HepG2 (cell line): ENCODE data around the gene ZNF277. TPM values are rescaled to one million over a fixed set of nuclear protein-coding genes. Genes with fewer than 3 reads are reported as not detected.
A peak's percentile ranks its signal among the peaks of the same experiment; 100 is the strongest.

Experiments
- ATAC-seq: fragments of 200-7000 bp; cut with Tn5 transposase; 3 replicates; pipeline ENCODE4 v1.9.1; 2020; ENCODE audit warnings: mild to moderate bottlenecking, moderate library complexity
- BruUV-seq: library from RNA; stranded (reverse); fragments of 400-500 nt; replicated peaks from 2 replicates; lab custom pipeline; 2021; lab: Mats Ljungman, UMichigan
- CTCF ChIA-PET: fragments of 300-600 bp; formaldehyde crosslinking; extraction: SDS; loops from one replicate; lab custom pipeline; 2021; ENCODE audit warnings: low total read pairs, inconsistent platforms, low intra/inter-chr PET ratio; lab: Yijun Ruan, JAX
- POLR2A ChIA-PET: fragments of 350-600 bp; sonication (Branson Sonifier 250); formaldehyde crosslinking; loops from one replicate; lab custom pipeline; 2020; ENCODE audit warnings: antibody characterized with exemption, inconsistent platforms; lab: Yijun Ruan, JAX
- DNase-seq: peaks from one replicate; pipeline ENCODE4 v3.0.0-alpha.2; 2015; ENCODE audit warnings: low spot score
- FAIRE-seq: peaks from 3 replicates; lab custom pipeline; 2011; peaks lifted over from hg19 to GRCh38; lab: Jason Lieb, UNC
- H2AFZ ChIP-seq: one replicate; pipeline ENCODE4 v1.6.1; 2011; ENCODE audit warnings: low read length, inconsistent platforms
- H3K27ac ChIP-seq: fragments of 300-600 bp; 3 replicates; pipeline ENCODE4 v1.8.0; 2011; ENCODE audit warnings: mixed run types, mild to moderate bottlenecking, mixed read lengths, low read length, inconsistent platforms; ENCODE audit not compliant: insufficient read depth; ENCODE audit errors: extremely low read length
- H3K27me3 ChIP-seq, 2 experiments: fragments of 200-600 bp in 1 of 2; 2 replicates in 1 of 2; 3 replicates in 1 of 2; pipeline versions ENCODE4 v1.6.0 to v1.8.0; 2011; ENCODE audit warnings: low read length in 2 of 2, mild to moderate bottlenecking in 2 of 2, moderate library complexity in 2 of 2, inconsistent platforms in 1 of 2; ENCODE audit not compliant: insufficient read depth in 2 of 2, control insufficient read depth in 1 of 2
- H3K36me3 ChIP-seq, 2 experiments: fragments of 200-600 bp in 1 of 2; replicated peaks in 1 of 2; 2 replicates in 1 of 2; 3 replicates in 1 of 2; pipeline versions ENCODE4 v1.5.1 to v1.8.0; 2011; ENCODE audit warnings: low read length in 2 of 2, inconsistent platforms in 1 of 2; ENCODE audit not compliant: insufficient read depth in 2 of 2, control insufficient read depth in 1 of 2
- H3K4me1 ChIP-seq: 2 replicates; pipeline ENCODE4 v1.5.1; 2012; ENCODE audit warnings: low read length, inconsistent platforms; ENCODE audit not compliant: insufficient read depth
- H3K4me2 ChIP-seq: 2 replicates; pipeline ENCODE4 v1.6.0; 2011; ENCODE audit warnings: low read depth, low read length, inconsistent platforms
- H3K4me3 ChIP-seq, 3 experiments: fragments of 200-600 bp in 1 of 3; sonication (generic), shearing (Covaris generic) in 1 of 3; replicated peaks in 1 of 3; 2 replicates each; pipeline ENCODE4 v1.5.1; 2011 to 2016; ENCODE audit warnings: low read length in 3 of 3, inconsistent platforms in 2 of 3, low read depth in 2 of 3, mild to moderate bottlenecking in 2 of 3, control low read depth in 1 of 3, mixed read lengths in 1 of 3; ENCODE audit not compliant: insufficient read depth in 1 of 3
- H3K79me2 ChIP-seq: one replicate; pipeline ENCODE4 v1.6.1; 2011; ENCODE audit warnings: low read length, inconsistent platforms; ENCODE audit not compliant: insufficient read depth
- H3K9ac ChIP-seq: 2 replicates; pipeline ENCODE4 v1.6.0; 2011; ENCODE audit warnings: mild to moderate bottlenecking, low read depth, low read length, inconsistent platforms; ENCODE audit not compliant: insufficient read depth
- H3K9me3 ChIP-seq: 2 replicates; pipeline ENCODE4 v1.5.1; 2012; ENCODE audit warnings: mild to moderate bottlenecking, low read length
- H4K20me1 ChIP-seq: 2 replicates; pipeline ENCODE4 v1.6.0; 2011; ENCODE audit warnings: inconsistent platforms, mild to moderate bottlenecking, low read length, moderate library complexity; ENCODE audit not compliant: insufficient read depth
- AKAP8 ChIP-seq: sonication (generic); formaldehyde crosslinking; IDR thresholded peaks from 2 replicates; pipeline ENCODE4 v1.5.1; 2020; ENCODE audit warnings: mild to moderate bottlenecking, missing genetic modification reagents
- CBX2 ChIP-seq, 2 experiments: fragments of 200-600 bp in 1 of 2; sonication (generic); formaldehyde crosslinking in 1 of 2; IDR thresholded peaks; 2 replicates each; pipeline versions ENCODE4 v1.7.0 to v1.8.1; 2018 to 2022; ENCODE audit warnings: low read depth in 2 of 2, low read length in 1 of 2, mild to moderate bottlenecking in 1 of 2, missing genetic modification reagents in 1 of 2
- E2F1 ChIP-seq: sonication (generic); formaldehyde crosslinking; IDR thresholded peaks from 2 replicates; pipeline ENCODE4 v1.5.0; 2020; ENCODE audit warnings: missing genetic modification reagents
- KLF11 ChIP-seq: IDR thresholded peaks from 2 replicates; pipeline ENCODE4 v1.6.1; 2016; ENCODE audit warnings: missing compliant biosample characterization
- MTF1 ChIP-seq: sonication (generic); formaldehyde crosslinking; IDR thresholded peaks from 2 replicates; pipeline ENCODE4 v1.5.0; 2020; ENCODE audit warnings: missing genetic modification reagents
- NAIF1 ChIP-seq: sonication (generic); formaldehyde crosslinking; IDR thresholded peaks from 2 replicates; pipeline ENCODE4 v1.5.0; 2020; ENCODE audit warnings: mild to moderate bottlenecking, missing genetic modification reagents, borderline replicate concordance
- NCOA1 ChIP-seq: sonication (generic); formaldehyde crosslinking; IDR thresholded peaks from 2 replicates; pipeline ENCODE4 v1.9.0; 2021; ENCODE audit warnings: missing genetic modification reagents
- RARA ChIP-seq: IDR thresholded peaks from 2 replicates; pipeline ENCODE4 v1.6.1; 2016; ENCODE audit warnings: missing genetic modification reagents, missing compliant biosample characterization
- TCF7 ChIP-seq: sonication (generic); IDR thresholded peaks from 2 replicates; pipeline ENCODE4 v1.6.1; 2016; ENCODE audit warnings: antibody characterized with exemption, low read depth
- TCF7L2 ChIP-seq: IDR thresholded peaks from 2 replicates; pipeline ENCODE4 v1.6.1; 2011; ENCODE audit warnings: mild to moderate bottlenecking, low read depth, low read length, moderate library complexity
- ZNF10 ChIP-seq: sonication (generic); formaldehyde crosslinking; IDR thresholded peaks from 2 replicates; pipeline ENCODE4 v1.4.0; 2020; ENCODE audit warnings: mild to moderate bottlenecking, low read depth, missing genetic modification reagents, borderline replicate concordance
- ZNF703 ChIP-seq: sonication (generic); formaldehyde crosslinking; IDR thresholded peaks from 2 replicates; pipeline ENCODE4 v1.5.1; 2020; ENCODE audit warnings: missing genetic modification reagents, mild to moderate bottlenecking, moderate library complexity, borderline replicate concordance
- ZNF737 ChIP-seq: sonication (generic); formaldehyde crosslinking; IDR thresholded peaks from 2 replicates; pipeline ENCODE4 v1.5.0; 2020; ENCODE audit warnings: missing genetic modification reagents, mild to moderate bottlenecking, borderline replicate concordance
- ZNF777 ChIP-seq: sonication (generic); formaldehyde crosslinking; IDR thresholded peaks from 2 replicates; pipeline ENCODE4 v1.4.0; 2020; ENCODE audit warnings: missing genetic modification reagents
- ZNF841 ChIP-seq: sonication (generic); formaldehyde crosslinking; IDR thresholded peaks from 2 replicates; pipeline ENCODE4 v1.8.1; 2023; ENCODE audit warnings: missing genetic modification reagents, borderline replicate concordance
- WGBS: methylation state at CpG from one replicate; pipeline ENCODE4 v1.1.6; 2017; ENCODE audit warnings: low lambda C conversion rate; 5-methylcytosine and 5-hydroxymethylcytosine counted together
- in situ Hi-C: cut with HindIII; loops from 2 replicates; pipeline ENCODE4 v1.10.0; 2017; ENCODE audit warnings: low pct_unique_long_range_greater_than_20kb; ENCODE audit not compliant: extremely low pct_ligation_motif_present
- intact Hi-C: fragments of 100-400 bp; cut with micrococcal nuclease; formaldehyde crosslinking; loops from one replicate; pipeline ENCODE4 v1.10.0; 2022; ENCODE audit not compliant: unreplicated experiment
- polyA plus RNA-seq, 8 experiments: library from polyadenylated mRNA; depleted of rRNA in 3 of 8; stranded (reverse) in 7 of 8; unstranded in 1 of 8; fragments of >200 nt; fragmentation: Illumina TruSeq in 4 of 8; extraction: Trizol in 4 of 8; gene quantifications; 2 replicates each; pipeline versions ENCODE4 v1.2.1 to v1.2.3, GENCODE V29; 2011 to 2016; ENCODE audit warnings: low read depth in 4 of 8, missing spikeins in 1 of 8, mixed read lengths in 1 of 8; ENCODE audit not compliant: insufficient read depth in 1 of 8
- total RNA-seq, 5 experiments: library from RNA; depleted of rRNA; stranded (reverse); fragments of >200 nt; fragmentation: Illumina TruSeq; extraction: Trizol; gene quantifications; 2 replicates each; pipeline ENCODE4 v1.2.3, GENCODE V29; 2016; ENCODE audit warnings: low read depth in 1 of 5
- TF ChIP-seq, protein P1 (sequence below): sonication (generic); formaldehyde crosslinking; IDR thresholded peaks from 2 replicates; pipeline ENCODE4 v1.4.0; 2020; ENCODE audit warnings: mild to moderate bottlenecking, missing genetic modification reagents
- TF ChIP-seq, protein P2 (sequence below): sonication (generic); formaldehyde crosslinking; IDR thresholded peaks from 2 replicates; pipeline ENCODE4 v1.5.0; 2020; ENCODE audit warnings: missing genetic modification reagents, mild to moderate bottlenecking, borderline replicate concordance

ZNF277 gene
- total and polyA plus RNA-seq, 2 of the 13 experiments (the other 11 are each of a cell fraction or from before 2014, with no cell fraction given): 29.1 to 30.1 TPM

DNA sequence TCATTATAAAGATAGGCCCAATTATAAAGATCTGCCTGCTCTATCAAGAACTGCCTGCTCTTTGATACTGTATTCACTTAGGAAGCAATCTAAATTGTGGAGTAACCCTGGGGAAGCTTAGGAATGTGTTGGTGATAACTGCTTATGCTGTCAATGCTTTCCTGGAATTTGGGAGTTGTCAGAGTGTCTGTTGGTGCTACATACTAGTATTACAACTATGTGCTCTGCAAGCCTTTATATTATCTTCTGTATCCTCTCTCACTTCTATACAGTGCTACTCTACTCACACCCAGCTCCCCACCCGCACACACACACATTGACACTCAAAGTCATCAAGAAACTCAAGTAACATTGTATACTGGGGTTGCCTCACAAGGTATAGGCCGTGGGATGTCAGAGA, 6.1 kb downstream of the ZNF277 start (continued):
- TF ChIP-seq KLF11 (CRISPR knock-in tag): no peak
- TF ChIP-seq, protein P1, sequence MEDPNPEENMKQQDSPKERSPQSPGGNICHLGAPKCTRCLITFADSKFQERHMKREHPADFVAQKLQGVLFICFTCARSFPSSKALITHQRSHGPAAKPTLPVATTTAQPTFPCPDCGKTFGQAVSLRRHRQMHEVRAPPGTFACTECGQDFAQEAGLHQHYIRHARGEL (CRISPR knock-in tag): no peak
- no peak for TF ChIP-seq MTF1 (CRISPR knock-in tag)
- TF ChIP-seq ZNF777 (CRISPR knock-in tag): no peak
- TF ChIP-seq ZNF10: no peak

DNA sequence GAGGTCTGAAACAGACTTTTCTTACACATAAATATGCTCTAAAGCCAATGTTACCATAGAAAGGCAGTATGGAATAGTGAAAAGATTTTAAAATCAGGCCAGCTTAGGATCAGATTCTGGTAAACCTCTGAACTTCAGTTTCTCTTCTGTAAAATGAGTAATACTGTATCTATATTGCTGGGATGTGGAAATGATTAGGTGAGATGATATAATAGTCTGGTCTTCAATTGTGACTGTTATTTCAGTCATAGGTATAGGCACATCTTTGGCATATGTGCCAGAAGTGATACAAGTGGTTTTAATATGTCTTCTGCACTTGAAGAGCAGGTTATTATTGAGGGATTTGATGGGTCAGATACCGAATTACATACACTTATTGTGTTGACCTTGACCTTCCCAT, 7.2 kb downstream of the ZNF277 start:
- intact Hi-C loops (no loop called here), in situ Hi-C loops (no loop called here)
- H3K4me3 ChIP-seq: no peak overlapping the region
- POLR2A ChIA-PET: no interaction called here
- ATAC-seq (no peak), FAIRE-seq (no peak), DNase-seq (no peak)
- H3K9ac ChIP-seq: no peak overlapping the region
- peaks cover 63% of the 10 kb centered on the region for H3K4me1 ChIP-seq
- no peak overlapping the region for H3K4me2 ChIP-seq
- H3K27ac ChIP-seq: no peak overlapping the region
- peaks cover 87% of the 10 kb centered on the region for H3K79me2 ChIP-seq
- no TSS peak for BruUV-seq
- no peaks in the 10 kb centered on the region for H4K20me1 ChIP-seq
- peaks cover 0 to 2% of the 10 kb centered on the region in 2 experiments; a peak in 1 of 5 replicates for H3K36me3 ChIP-seq
- no peak overlapping the region for H2AFZ ChIP-seq
- 93% methylated on average over 1 of the region's 1 CpG for WGBS
- no peaks in the 10 kb centered on the region for H3K27me3 ChIP-seq
- TF ChIP-seq ZNF703 (no peak), NAIF1 (CRISPR knock-in tag) (0 out of 2 replicates have a peak, but pooled peaks have one; percentile 4)
- TF ChIP-seq, protein P1 (CRISPR knock-in tag): no peak
- CTCF ChIA-PET: no interaction called here
- H3K9me3 ChIP-seq: no peaks in the 10 kb centered on the region

GRCh38 chr7:112214268-112214667, 7.8 kb downstream of the ZNF277 start:
- ATAC-seq: no peak
- no TSS peak for BruUV-seq
- H3K4me3 ChIP-seq: no peak overlapping the region
- in situ Hi-C loops: no loop called here
- H3K9ac ChIP-seq: no peak overlapping the region
- no peak overlapping the region for H2AFZ ChIP-seq
- intact Hi-C loops: no loop called here
- no peaks in the 10 kb centered on the region for H3K9me3 ChIP-seq
- no peaks in the 10 kb centered on the region for H4K20me1 ChIP-seq
- no peak overlapping the region for H3K4me2 ChIP-seq
- peaks cover 88% of the 10 kb centered on the region for H3K79me2 ChIP-seq
- no peaks in the 10 kb centered on the region for H3K27me3 ChIP-seq
- no peak for DNase-seq
- FAIRE-seq: no peak
- peaks cover 0 to 2% of the 10 kb centered on the region in 2 experiments; a peak in 1 of 5 replicates for H3K36me3 ChIP-seq
- ChIA-PET POLR2A (no interaction called here), CTCF (no interaction called here)
- H3K4me1 ChIP-seq: peaks cover 58% of the 10 kb centered on the region
- H3K27ac ChIP-seq: no peak overlapping the region
- TF ChIP-seq ZNF841 (CRISPR knock-in tag): no peak
- TF ChIP-seq TCF7: no peak
- no peak for TF ChIP-seq TCF7L2
- TF ChIP-seq AKAP8 (CRISPR knock-in tag): no peak
- no peak for TF ChIP-seq RARA (CRISPR knock-in tag)
- no peak for TF ChIP-seq NCOA1 (CRISPR knock-in tag)
- TF ChIP-seq ZNF737 (CRISPR knock-in tag): no peak
- TF ChIP-seq, protein P2, sequence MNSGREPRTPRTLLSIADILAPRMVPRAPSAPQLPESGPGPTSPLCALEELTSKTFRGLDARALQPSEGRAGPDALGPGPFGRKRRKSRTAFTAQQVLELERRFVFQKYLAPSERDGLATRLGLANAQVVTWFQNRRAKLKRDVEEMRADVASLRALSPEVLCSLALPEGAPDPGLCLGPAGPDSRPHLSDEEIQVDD: no peak
- no peak for TF ChIP-seq CBX2 (IDR thresholded peaks at IDR 0.05; ENCODE audit: low read depth, low read length)
- TF ChIP-seq CBX2 (CRISPR knock-in tag; IDR thresholded peaks at IDR 0.05; ENCODE audit: low read depth): no peak
- TF ChIP-seq KLF11 (CRISPR knock-in tag): no peak
- no peak for TF ChIP-seq E2F1 (CRISPR knock-in tag)
